HEK293 (cell line): ENCODE results near the gene CAPN10.

ENCODE experiments used
- CTCF ChIA-PET: fragments of 350-600 bp; formaldehyde crosslinking; extraction: SDS; loops from one replicate; lab custom pipeline; 2021; ENCODE audit warnings: antibody characterized with exemption; lab: Yijun Ruan, JAX
- POLR2A ChIA-PET: fragments of 300-600 bp; formaldehyde crosslinking; extraction: SDS; loops from one replicate; lab custom pipeline; 2020; ENCODE audit warnings: antibody characterized with exemption, inconsistent platforms; lab: Yijun Ruan, JAX
- H3K27ac ChIP-seq: fragments of 200-500 bp; sonication (Bioruptor generic); 2 replicates; pipeline ENCODE4 v1.5.1; 2014; ENCODE audit warnings: low read depth, low read length, control low read depth, inconsistent platforms; ENCODE audit errors: extremely low read depth
- H3K36me3 ChIP-seq, 2 experiments: fragments of 200-500 bp in 1 of 2; sonication (Bioruptor generic) in 1 of 2; 1 replicate in 1 of 2; 2 replicates in 1 of 2; pipeline ENCODE4 v1.5.1; 2014 to 2017; ENCODE audit warnings: inconsistent platforms in 2 of 2, low read length in 2 of 2; ENCODE audit not compliant: control insufficient read depth in 2 of 2, insufficient read depth in 1 of 2
- H3K4me1 ChIP-seq: fragments of 200-500 bp; sonication (Bioruptor generic); 2 replicates; pipeline ENCODE4 v1.5.1; 2014; ENCODE audit warnings: mild to moderate bottlenecking, low read length, inconsistent platforms; ENCODE audit not compliant: control insufficient read depth, insufficient read depth
- H3K4me3 ChIP-seq: 2 replicates; pipeline ENCODE4 v1.5.1; 2011; ENCODE audit warnings: low read depth, mild to moderate bottlenecking, control low read depth, low read length, moderate library complexity
- H3K9me3 ChIP-seq: fragments of 200-500 bp; sonication (Bioruptor generic); 2 replicates; pipeline ENCODE4 v1.5.1; 2014; ENCODE audit warnings: low read depth, low read length, inconsistent platforms; ENCODE audit not compliant: control insufficient read depth, insufficient read depth
- CTCF ChIP-seq: fragments of 450-650 bp; formaldehyde crosslinking; IDR thresholded peaks from 2 replicates; pipeline ENCODE4 v1.5.1; 2016; ENCODE audit warnings: missing biosample characterization, missing genetic modification characterization
- INSM2 ChIP-seq: fragments of 450-650 bp; formaldehyde crosslinking; IDR thresholded peaks from 2 replicates; pipeline ENCODE4 v1.5.1; 2016; ENCODE audit warnings: missing biosample characterization, missing genetic modification characterization
- PATZ1 ChIP-seq: fragments of 450-650 bp; formaldehyde crosslinking; IDR thresholded peaks from 2 replicates; pipeline ENCODE4 v1.5.1; 2016; ENCODE audit warnings: missing biosample characterization, missing genetic modification characterization
- YY2 ChIP-seq: fragments of 450-650 bp; formaldehyde crosslinking; IDR thresholded peaks from 2 replicates; pipeline ENCODE4 v1.5.1; 2016; ENCODE audit warnings: missing biosample characterization, missing genetic modification characterization
- ZNF114 ChIP-seq: fragments of 450-650 bp; formaldehyde crosslinking; IDR thresholded peaks from 2 replicates; pipeline ENCODE4 v1.5.0; 2017; ENCODE audit warnings: missing biosample characterization, missing genetic modification characterization
- ZNF146 ChIP-seq: fragments of 450-650 bp; formaldehyde crosslinking; IDR thresholded peaks from 2 replicates; pipeline ENCODE4 v1.5.1; 2016; ENCODE audit warnings: missing biosample characterization, missing genetic modification characterization
- ZNF155 ChIP-seq: fragments of 450-650 bp; formaldehyde crosslinking; IDR thresholded peaks from 2 replicates; pipeline ENCODE4 v1.5.1; 2016; ENCODE audit warnings: missing biosample characterization, missing genetic modification characterization
- ZNF214 ChIP-seq: fragments of 450-650 bp; formaldehyde crosslinking; IDR thresholded peaks from 2 replicates; pipeline ENCODE4 v1.5.1; 2017; ENCODE audit warnings: missing biosample characterization, mild to moderate bottlenecking, missing genetic modification characterization, borderline replicate concordance
- ZNF274 ChIP-seq, 2 experiments: fragments of 200-500 bp in 1 of 2; fragments of 450-650 bp in 1 of 2; sonication (Bioruptor generic) in 1 of 2; formaldehyde crosslinking in 1 of 2; IDR thresholded peaks; 2 replicates each; pipeline versions ENCODE4 v1.5.1 to v1.6.1; 2014 to 2016; ENCODE audit warnings: borderline replicate concordance in 1 of 2, inconsistent platforms in 1 of 2, low read length in 1 of 2, missing biosample characterization in 1 of 2, missing genetic modification characterization in 1 of 2
- ZNF362 ChIP-seq: fragments of 450-650 bp; formaldehyde crosslinking; IDR thresholded peaks from 2 replicates; pipeline ENCODE4 v1.5.1; 2016; ENCODE audit warnings: missing biosample characterization, missing genetic modification characterization
- ZNF473 ChIP-seq: fragments of 450-650 bp; formaldehyde crosslinking; IDR thresholded peaks from 2 replicates; pipeline ENCODE4 v1.5.1; 2017; ENCODE audit warnings: missing biosample characterization, missing genetic modification characterization
- ZNF639 ChIP-seq: fragments of 450-650 bp; formaldehyde crosslinking; IDR thresholded peaks from 2 replicates; pipeline ENCODE4 v1.5.1; 2016; ENCODE audit warnings: missing biosample characterization, missing genetic modification characterization
- ZNF645 ChIP-seq: fragments of 450-650 bp; formaldehyde crosslinking; IDR thresholded peaks from 2 replicates; pipeline ENCODE4; 2016; ENCODE audit warnings: missing biosample characterization, missing genetic modification characterization
- ZNF791 ChIP-seq: fragments of 450-650 bp; formaldehyde crosslinking; IDR thresholded peaks from 2 replicates; pipeline ENCODE4 v1.5.1; 2016; ENCODE audit warnings: missing biosample characterization, missing genetic modification characterization
- ZSCAN16 ChIP-seq: fragments of 450-650 bp; formaldehyde crosslinking; IDR thresholded peaks from 2 replicates; pipeline ENCODE4 v1.5.1; 2016; ENCODE audit warnings: missing biosample characterization, missing genetic modification characterization
- ZSCAN4 ChIP-seq: fragments of 450-650 bp; formaldehyde crosslinking; IDR thresholded peaks from 2 replicates; pipeline ENCODE4 v1.5.1; 2017; ENCODE audit warnings: missing biosample characterization, missing genetic modification characterization

Gene CAPN10

GRCh38 chr2:240582781-240583180 is 3.8 kb upstream of the CAPN10 start (continued):
- TF ChIP-seq ZNF146 (tag by site-specific recombination) (no peak), ZNF274 (IDR thresholded peaks at IDR 0.05; ENCODE audit: low read length) (no peak), ZNF274 (tag by site-specific recombination; IDR thresholded peaks at IDR 0.05; ENCODE audit: borderline replicate concordance) (no peak)

- no peak for TF ChIP-seq ZNF362 (tag by site-specific recombination)
- TF ChIP-seq ZNF639 (tag by site-specific recombination), result no peak
- TF ChIP-seq ZNF791 (tag by site-specific recombination), result no peak
- no peak for TF ChIP-seq CTCF (tag by site-specific recombination)
- TF ChIP-seq ZNF146 (tag by site-specific recombination), result no peak
- no peak for TF ChIP-seq ZSCAN16 (tag by site-specific recombination)
- TF ChIP-seq YY2 (tag by site-specific recombination), result no peak
- no peak for TF ChIP-seq ZNF645
- TF ChIP-seq ZNF114 (tag by site-specific recombination), result no peak
- no peak for TF ChIP-seq ZNF155 (tag by site-specific recombination)
- no peak for TF ChIP-seq ZSCAN4 (tag by site-specific recombination)
- no peak for TF ChIP-seq ZNF214 (tag by site-specific recombination)
- TF ChIP-seq INSM2 (tag by site-specific recombination), result no peak
- TF ChIP-seq PATZ1 (tag by site-specific recombination), result no peak
- TF ChIP-seq ZNF473 (tag by site-specific recombination), result no peak
- Histone ChIP-seq H3K4me3 (no peak overlapping the region), H3K4me1 (peaks cover 21% of the 10 kb centered on the region), H3K27ac (no peak overlapping the region), H3K36me3 (peaks cover 0 to 19% of the 10 kb centered on the region in 2 experiments; a peak in 1 of 3 replicates), H3K9me3 (no peaks in the 10 kb centered on the region)
- CTCF ChIA-PET, result interaction anchor here (0.6 to 5.5 kb wide), 2 partner anchors 17 to 351 kb away, joined by 5 to 34 read pairs; no protein-coding TSS in a partner anchor
- POLR2A ChIA-PET, result no interaction called here
Measured at GRCh38 chr2:240583774-240584173, 2.8 kb upstream of the CAPN10 start.
